Suprapubic skin (tissue), 3 donors: Measurements from ENCODE around the gene SETMAR.

Source experiments
- POLR2AphosphoS5 ChIP-seq, 3 donors: sonication (generic); formaldehyde crosslinking; IDR thresholded peaks; one replicate each; pipeline ENCODE4 v1.6.1; 2017; ENCODE audit warnings: antibody characterized with exemption in 3 of 3
- TF ChIP-seq, protein P1 (sequence below), 2 donors: fragments of 200-600 bp in 1 of 2; fragments of 450-650 bp in 1 of 2; sonication (generic) in 1 of 2; IDR thresholded peaks; one replicate each; pipeline ENCODE4 v1.5.1; 2016 to 2019; ENCODE audit warnings: antibody characterized with exemption in 2 of 2, mild to moderate bottlenecking in 1 of 2, moderate library complexity in 1 of 2

DNA sequence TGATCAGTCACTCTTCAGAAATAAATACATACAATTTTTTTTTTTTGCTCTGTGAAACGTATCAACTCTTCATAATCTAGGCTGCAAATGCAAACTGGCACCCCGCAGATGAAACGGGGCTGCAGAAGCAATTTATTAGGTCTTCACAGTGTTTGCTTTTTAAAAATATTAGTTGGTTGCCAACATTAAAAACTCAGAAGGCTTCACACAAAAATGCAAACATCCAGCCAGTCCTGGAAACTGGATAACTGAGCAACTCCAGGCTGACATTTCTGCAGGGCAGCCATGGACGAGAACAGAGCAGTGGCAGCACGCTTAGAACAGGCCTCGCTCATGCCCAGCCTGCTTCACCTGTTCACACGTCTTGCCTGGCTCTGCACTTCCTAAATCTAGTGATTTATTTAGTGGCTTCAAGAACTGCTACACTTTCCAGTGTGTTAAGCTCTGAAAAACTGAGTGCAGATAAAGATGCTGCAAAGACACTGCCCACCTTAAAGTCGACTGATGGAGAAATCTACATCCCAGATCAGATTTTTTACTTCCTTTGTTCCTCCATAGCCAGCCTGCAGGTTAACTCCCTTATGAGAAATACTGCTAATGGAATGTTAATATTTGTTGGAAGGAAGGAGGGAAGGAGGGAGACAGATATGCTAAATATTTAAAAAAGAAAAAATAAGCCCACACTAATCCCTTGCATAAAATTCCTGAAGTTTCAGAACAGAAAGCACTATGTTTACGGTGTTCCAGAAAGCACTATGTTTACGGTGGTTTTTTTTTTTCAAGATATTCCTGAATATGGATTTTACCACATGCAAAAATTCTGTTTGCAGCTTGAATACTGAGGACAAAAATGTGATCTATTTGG, 53.6 kb downstream of the SETMAR start:
- TF ChIP-seq, protein P1, sequence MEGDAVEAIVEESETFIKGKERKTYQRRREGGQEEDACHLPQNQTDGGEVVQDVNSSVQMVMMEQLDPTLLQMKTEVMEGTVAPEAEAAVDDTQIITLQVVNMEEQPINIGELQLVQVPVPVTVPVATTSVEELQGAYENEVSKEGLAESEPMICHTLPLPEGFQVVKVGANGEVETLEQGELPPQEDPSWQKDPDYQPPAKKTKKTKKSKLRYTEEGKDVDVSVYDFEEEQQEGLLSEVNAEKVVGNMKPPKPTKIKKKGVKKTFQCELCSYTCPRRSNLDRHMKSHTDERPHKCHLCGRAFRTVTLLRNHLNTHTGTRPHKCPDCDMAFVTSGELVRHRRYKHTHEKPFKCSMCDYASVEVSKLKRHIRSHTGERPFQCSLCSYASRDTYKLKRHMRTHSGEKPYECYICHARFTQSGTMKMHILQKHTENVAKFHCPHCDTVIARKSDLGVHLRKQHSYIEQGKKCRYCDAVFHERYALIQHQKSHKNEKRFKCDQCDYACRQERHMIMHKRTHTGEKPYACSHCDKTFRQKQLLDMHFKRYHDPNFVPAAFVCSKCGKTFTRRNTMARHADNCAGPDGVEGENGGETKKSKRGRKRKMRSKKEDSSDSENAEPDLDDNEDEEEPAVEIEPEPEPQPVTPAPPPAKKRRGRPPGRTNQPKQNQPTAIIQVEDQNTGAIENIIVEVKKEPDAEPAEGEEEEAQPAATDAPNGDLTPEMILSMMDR (IDR thresholded peaks at IDR 0.05) = no peak
- TF ChIP-seq POLR2AphosphoS5 (IDR thresholded peaks at IDR 0.05) = no peak
